22Rv1 (cell line): ENCODE data around the gene KLF18.
A peak's percentile ranks its signal among the peaks of the same experiment; 100 is the strongest.

Source experiments
- ZFX ChIP-seq: fragments of 450-650 bp; IDR thresholded peaks from 2 replicates; pipeline ENCODE4 v1.6.1; 2017; ENCODE audit warnings: antibody characterized with exemption, borderline replicate concordance
- TF ChIP-seq, protein P1 (sequence below): fragments of 450-650 bp; IDR thresholded peaks from 2 replicates; pipeline ENCODE4 v1.5.1; 2017; ENCODE audit warnings: mild to moderate bottlenecking

DNA sequence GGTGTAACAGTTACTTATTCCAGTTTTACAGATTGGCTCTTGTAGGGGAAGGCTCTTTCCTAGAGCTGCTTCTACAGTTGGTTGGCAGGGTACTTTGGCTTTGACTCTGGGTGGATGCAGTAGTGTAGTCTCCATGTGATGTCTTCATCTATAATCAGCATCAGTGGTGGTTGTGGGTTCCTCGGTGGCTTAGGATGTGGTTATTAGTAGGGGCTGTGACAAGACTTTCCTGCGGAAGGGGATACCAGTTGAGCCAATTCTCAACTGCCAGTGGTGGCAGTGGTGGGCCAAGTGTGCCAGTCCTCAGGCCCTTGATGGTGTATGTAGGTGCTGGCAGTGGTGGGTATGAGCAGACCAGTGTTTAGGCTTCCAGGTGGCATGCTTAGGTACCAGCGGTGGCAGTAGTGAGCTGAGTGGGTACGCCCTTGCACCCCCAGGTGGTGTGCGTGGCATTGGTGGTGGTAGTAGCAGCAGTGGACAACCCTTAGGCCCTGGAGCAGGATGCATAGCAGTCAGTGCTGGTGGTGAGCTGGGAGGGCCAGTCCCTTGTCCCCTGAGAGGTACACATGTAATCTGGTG, 27.2 kb upstream of the KLF18 start:
- no peak for TF ChIP-seq ZFX
- TF ChIP-seq, protein P1, sequence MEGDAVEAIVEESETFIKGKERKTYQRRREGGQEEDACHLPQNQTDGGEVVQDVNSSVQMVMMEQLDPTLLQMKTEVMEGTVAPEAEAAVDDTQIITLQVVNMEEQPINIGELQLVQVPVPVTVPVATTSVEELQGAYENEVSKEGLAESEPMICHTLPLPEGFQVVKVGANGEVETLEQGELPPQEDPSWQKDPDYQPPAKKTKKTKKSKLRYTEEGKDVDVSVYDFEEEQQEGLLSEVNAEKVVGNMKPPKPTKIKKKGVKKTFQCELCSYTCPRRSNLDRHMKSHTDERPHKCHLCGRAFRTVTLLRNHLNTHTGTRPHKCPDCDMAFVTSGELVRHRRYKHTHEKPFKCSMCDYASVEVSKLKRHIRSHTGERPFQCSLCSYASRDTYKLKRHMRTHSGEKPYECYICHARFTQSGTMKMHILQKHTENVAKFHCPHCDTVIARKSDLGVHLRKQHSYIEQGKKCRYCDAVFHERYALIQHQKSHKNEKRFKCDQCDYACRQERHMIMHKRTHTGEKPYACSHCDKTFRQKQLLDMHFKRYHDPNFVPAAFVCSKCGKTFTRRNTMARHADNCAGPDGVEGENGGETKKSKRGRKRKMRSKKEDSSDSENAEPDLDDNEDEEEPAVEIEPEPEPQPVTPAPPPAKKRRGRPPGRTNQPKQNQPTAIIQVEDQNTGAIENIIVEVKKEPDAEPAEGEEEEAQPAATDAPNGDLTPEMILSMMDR, result 0 out of 2 replicates have a peak, but pooled peaks have one; percentile 4
